H9 (cell line): ENCODE results near the gene ITGA11. TPM values are rescaled to one million over a fixed set of nuclear protein-coding genes. Genes with fewer than 3 reads are reported as not detected.

Source experiments
- DNase-seq: peaks from one replicate; pipeline ENCODE4 v3.0.0-alpha.2; 2017
- H2AFZ ChIP-seq: one replicate; pipeline ENCODE4 v1.6.1; 2013; ENCODE audit warnings: mild to moderate bottlenecking, low read length, control low read depth, moderate library complexity
- H2AK5ac ChIP-seq: 2 replicates; pipeline ENCODE4 v1.6.1; 2013; ENCODE audit warnings: low read length, control low read depth, mixed read lengths; ENCODE audit not compliant: insufficient read length
- H2BK120ac ChIP-seq: one replicate; pipeline ENCODE4 v1.6.1; 2013; ENCODE audit warnings: low read depth, mild to moderate bottlenecking, low read length, control low read depth, inconsistent platforms; ENCODE audit not compliant: poor library complexity, severe bottlenecking
- H2BK12ac ChIP-seq: 2 replicates; pipeline ENCODE4 v1.6.1; 2013; ENCODE audit warnings: low read length, control low read depth, mixed read lengths, low read depth; ENCODE audit not compliant: insufficient read length
- H2BK15ac ChIP-seq: 2 replicates; pipeline ENCODE4 v1.6.1; 2013; ENCODE audit warnings: low read depth, low read length, control low read depth
- H2BK20ac ChIP-seq: one replicate; pipeline ENCODE4 v1.6.1; 2013; ENCODE audit warnings: low read depth, mild to moderate bottlenecking, low read length, control low read depth, inconsistent platforms; ENCODE audit not compliant: poor library complexity, severe bottlenecking
- H2BK5ac ChIP-seq: 2 replicates; pipeline ENCODE4 v1.6.1; 2013; ENCODE audit warnings: low read length, control low read depth, mixed read lengths; ENCODE audit not compliant: insufficient read length
- H3K14ac ChIP-seq: 2 replicates; pipeline ENCODE4 v1.6.1; 2013; ENCODE audit warnings: low read length, control low read depth; ENCODE audit not compliant: insufficient read depth
- H3K18ac ChIP-seq: 2 replicates; pipeline ENCODE4 v1.6.1; 2013; ENCODE audit warnings: low read depth, mild to moderate bottlenecking, mixed read lengths, low read length, control low read depth; ENCODE audit not compliant: insufficient read length
- H3K23ac ChIP-seq: 2 replicates; pipeline ENCODE4 v1.6.1; 2013; ENCODE audit warnings: low read length, control low read depth, mixed read lengths, low read depth; ENCODE audit not compliant: insufficient read length
- H3K23me2 ChIP-seq: 2 replicates; pipeline ENCODE4 v1.6.1; 2013; ENCODE audit warnings: low read depth, mild to moderate bottlenecking, mixed read lengths, low read length, control low read depth; ENCODE audit not compliant: insufficient read length, poor library complexity, severe bottlenecking
- H3K27ac ChIP-seq: 2 replicates; pipeline ENCODE4 v1.5.1; 2013; ENCODE audit warnings: low read length, control low read depth, mixed read lengths, low read depth; ENCODE audit not compliant: insufficient read length
- H3K27me3 ChIP-seq: 2 replicates; pipeline ENCODE4 v1.6.1; 2013; ENCODE audit warnings: low read length, control low read depth, inconsistent platforms; ENCODE audit not compliant: insufficient read depth
- H3K4ac ChIP-seq: 2 replicates; pipeline ENCODE4 v1.6.1; 2013; ENCODE audit warnings: low read depth, mild to moderate bottlenecking, control low read depth, inconsistent platforms, low read length, moderate library complexity
- H3K4me1 ChIP-seq: 2 replicates; pipeline ENCODE4 v1.6.1; 2013; ENCODE audit warnings: low read length, control low read depth, inconsistent platforms; ENCODE audit not compliant: insufficient read depth
- H3K4me2 ChIP-seq: 2 replicates; pipeline ENCODE4 v1.6.1; 2013; ENCODE audit warnings: low read length, control low read depth, mixed read lengths; ENCODE audit not compliant: insufficient read length, insufficient read depth
- H3K56ac ChIP-seq: 2 replicates; pipeline ENCODE4 v1.6.1; 2013; ENCODE audit warnings: low read depth, mild to moderate bottlenecking, mixed read lengths, low read length, control low read depth; ENCODE audit not compliant: insufficient read length
- H3K79me1 ChIP-seq: 2 replicates; pipeline ENCODE4 v1.6.1; 2013; ENCODE audit warnings: low read depth, mild to moderate bottlenecking, moderate library complexity, low read length, control low read depth, inconsistent platforms; ENCODE audit not compliant: insufficient read depth, poor library complexity, severe bottlenecking
- H3K79me2 ChIP-seq: 2 replicates; pipeline ENCODE4 v1.6.1; 2013; ENCODE audit warnings: low read length, control low read depth, inconsistent platforms; ENCODE audit not compliant: insufficient read depth
- H3K9ac ChIP-seq: 2 replicates; pipeline ENCODE4 v1.6.1; 2013; ENCODE audit warnings: low read length, control low read depth, mixed read lengths; ENCODE audit not compliant: insufficient read length; ENCODE audit errors: extremely low read depth
- H3K9me3 ChIP-seq: one replicate; pipeline ENCODE4 v1.6.1; 2013; ENCODE audit warnings: low read depth, low read length, inconsistent platforms; ENCODE audit not compliant: control insufficient read depth
- H3T11ph ChIP-seq: one replicate; pipeline ENCODE4 v1.6.1; 2013; ENCODE audit warnings: mild to moderate bottlenecking, low read length, control low read depth, inconsistent platforms
- H4K20me1 ChIP-seq: one replicate; pipeline ENCODE4 v1.6.1; 2013; ENCODE audit not compliant: control insufficient read depth, insufficient read length, insufficient read depth
- H4K5ac ChIP-seq: 2 replicates; pipeline ENCODE4 v1.6.1; 2013; ENCODE audit warnings: low read depth, mild to moderate bottlenecking, mixed read lengths, low read length, control low read depth; ENCODE audit not compliant: insufficient read length
- H4K8ac ChIP-seq: replicated peaks from 2 replicates; pipeline ENCODE4 v1.6.1; 2013; ENCODE audit warnings: low read length, control low read depth, mixed read lengths, low read depth; ENCODE audit not compliant: insufficient read length
- H4K91ac ChIP-seq: 2 replicates; pipeline ENCODE4 v1.6.1; 2013; ENCODE audit warnings: low read depth, mild to moderate bottlenecking, moderate library complexity, mixed read lengths, low read length, control low read depth; ENCODE audit not compliant: insufficient read length
- H3K27ac Mint-ChIP-seq, 3 experiments: 2 replicates in 2 of 3; 3 replicates in 1 of 3; pipeline ENCODE4 v1.8.0; 2020 to 2021; ENCODE audit warnings: mixed read lengths in 3 of 3, mild to moderate bottlenecking in 1 of 3, moderate library complexity in 1 of 3
- H3K27me3 Mint-ChIP-seq: 2 replicates; pipeline ENCODE4 v1.8.0; 2021; ENCODE audit warnings: low read depth, mild to moderate bottlenecking, moderate library complexity, mixed read lengths
- H3K36me3 Mint-ChIP-seq, 3 experiments: 2 replicates in 2 of 3; 3 replicates in 1 of 3; pipeline ENCODE4 v1.8.0; 2020 to 2021; ENCODE audit warnings: low read depth in 3 of 3, mixed read lengths in 3 of 3; ENCODE audit not compliant: insufficient read depth in 1 of 3
- H3K4me1 Mint-ChIP-seq, 2 experiments: 2 replicates each; pipeline ENCODE4 v1.8.0; 2020; ENCODE audit warnings: mixed read lengths in 2 of 2
- H3K4me3 Mint-ChIP-seq, 2 experiments: 2 replicates in 1 of 2; 3 replicates in 1 of 2; pipeline ENCODE4 v1.8.0; 2020 to 2021; ENCODE audit warnings: mild to moderate bottlenecking in 2 of 2, mixed read lengths in 2 of 2, moderate library complexity in 1 of 2
- H3K9me3 Mint-ChIP-seq, 2 experiments: 2 replicates in 1 of 2; 3 replicates in 1 of 2; pipeline ENCODE4 v1.8.0; 2020; ENCODE audit warnings: mild to moderate bottlenecking in 2 of 2, mixed read lengths in 2 of 2, moderate library complexity in 1 of 2
- CTCF ChIP-seq: fragments of 200-600 bp; sonication (generic); conservative IDR thresholded peaks from 3 replicates; pipeline ENCODE4 v1.8.0; 2021; ENCODE audit warnings: antibody characterized with exemption, mild to moderate bottlenecking
- WGBS: extraction: QIAGEN DNeasy Blood & Tissue Kit; methylation state at CpG from one replicate; pipeline ENCODE4 v1.1.7; 2013; ENCODE audit warnings: missing lambda C conversion rate, low lambda C conversion rate, mixed read lengths; ENCODE audit not compliant: insufficient read length; ENCODE audit errors: extremely low coverage; 5-methylcytosine and 5-hydroxymethylcytosine counted together
- total RNA-seq: library from RNA; stranded (reverse); gene quantifications from 2 replicates; pipeline ENCODE4 v1.2.1, GENCODE V29; 2021

ITGA11 gene
- total RNA-seq, 1 experiment from 2014 or later = 0.07 TPM

GRCh38 chr15:68316061-68316804 lies 115.7 kb downstream of the ITGA11 start:
- Mint-ChIP-seq H3K4me3 (no peak overlapping the region), H3K4me1 (peaks cover 25 to 45% of the 10 kb centered on the region in 2 experiments), H3K27ac (no peak overlapping the region), H3K27me3 (no peaks in the 10 kb centered on the region), H3K9me3 (no peaks in the 10 kb centered on the region), H3K36me3 (no peaks in the 10 kb centered on the region)
- Histone ChIP-seq H2AFZ (no peak overlapping the region), H3K14ac (no peak overlapping the region), H3K27me3 (no peaks in the 10 kb centered on the region), H2BK20ac (no peak overlapping the region), H4K91ac (no peak overlapping the region), H2BK5ac (no peak overlapping the region), H2BK12ac (no peak overlapping the region), H3K79me2 (no peaks in the 10 kb centered on the region), H3K23ac (no peak overlapping the region), H3K79me1 (no peaks in the 10 kb centered on the region), H4K5ac (no peak overlapping the region), H2AK5ac (no peak overlapping the region), H3K9ac (no peak overlapping the region), H4K20me1 (no peaks in the 10 kb centered on the region), H2BK120ac (no peak overlapping the region), H3K4me1 (peaks cover 2% of the 10 kb centered on the region; the same call in 1 of the 2 replicates), H3K4me2 (peak overlapping the region; percentile 4), H3K4ac (no peak overlapping the region), H3K27ac (no peak overlapping the region), H4K8ac (no peak overlapping the region), H3T11ph (no peak overlapping the region), H3K23me2 (no peaks in the 10 kb centered on the region), H3K9me3 (no peaks in the 10 kb centered on the region), H2BK15ac (no peak overlapping the region), H3K56ac (no peak overlapping the region), H3K18ac (no peak overlapping the region)
- DNase-seq = peak; percentile 79
- no CpG with 5 or more reads among the region's 17 CpGs for WGBS
- TF ChIP-seq CTCF = peak; percentile 72
